ENCODE data around the gene DNAL4. TPM values are rescaled to one million over a fixed set of nuclear protein-coding genes. Genes with fewer than 3 reads are reported as not detected.

DNAL4 gene
- total RNA-seq, 1 experiment from 2014 or later, result 9.2 TPM

DNA sequence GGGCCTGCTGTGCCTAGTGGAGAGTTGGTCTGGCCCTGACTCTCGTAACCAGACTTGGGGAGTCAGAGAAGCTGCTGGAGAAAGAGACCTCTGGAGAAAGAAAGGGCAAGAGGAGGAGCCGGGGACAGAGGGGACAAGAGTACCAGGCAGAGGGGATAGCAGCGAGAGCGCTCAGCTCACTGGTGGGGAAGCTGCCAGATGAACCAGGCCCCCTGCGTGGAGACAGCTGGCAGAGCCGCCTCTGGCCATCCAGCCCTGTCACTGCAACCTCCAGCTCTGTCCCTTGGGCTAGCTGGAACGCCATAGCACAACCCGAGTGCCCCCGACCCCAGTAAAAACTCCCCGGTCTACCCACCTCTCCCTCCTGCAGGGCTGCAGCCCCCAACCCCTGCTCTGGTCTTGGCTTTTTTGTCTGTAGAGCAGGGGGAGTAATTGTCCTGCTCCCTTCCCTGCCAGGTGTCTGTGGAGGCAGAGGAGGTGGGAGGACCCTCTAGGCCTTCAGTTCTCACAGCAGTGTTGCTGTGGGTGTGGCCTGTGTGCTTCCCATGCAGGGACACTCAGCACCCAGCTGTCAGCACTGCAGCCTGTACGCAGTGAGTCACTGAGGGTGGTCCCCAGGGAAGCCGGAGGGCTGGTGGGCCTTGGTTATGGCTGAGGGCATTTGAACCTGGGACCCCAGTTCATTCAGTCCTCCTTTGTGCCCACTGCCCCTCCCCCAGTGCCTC is 33.3 kb downstream of the DNAL4 start:
- no TSS peak for BruUV-seq (replicated peaks)
- no peak overlapping the region for H3K4me3 ChIP-seq (ENCODE audit: low read depth, low read length)
- no peaks in the 10 kb centered on the region for H3K36me3 ChIP-seq (ENCODE audit: control insufficient read depth, insufficient read depth, low read length)
- POLR2A ChIA-PET, result no interaction called here
- H3K27ac Mint-ChIP-seq (ENCODE audit: unreplicated experiment), result no peak overlapping the region
- H3K9me3 ChIP-seq, result no peaks in the 10 kb centered on the region
- TF ChIP-seq, protein P1, sequence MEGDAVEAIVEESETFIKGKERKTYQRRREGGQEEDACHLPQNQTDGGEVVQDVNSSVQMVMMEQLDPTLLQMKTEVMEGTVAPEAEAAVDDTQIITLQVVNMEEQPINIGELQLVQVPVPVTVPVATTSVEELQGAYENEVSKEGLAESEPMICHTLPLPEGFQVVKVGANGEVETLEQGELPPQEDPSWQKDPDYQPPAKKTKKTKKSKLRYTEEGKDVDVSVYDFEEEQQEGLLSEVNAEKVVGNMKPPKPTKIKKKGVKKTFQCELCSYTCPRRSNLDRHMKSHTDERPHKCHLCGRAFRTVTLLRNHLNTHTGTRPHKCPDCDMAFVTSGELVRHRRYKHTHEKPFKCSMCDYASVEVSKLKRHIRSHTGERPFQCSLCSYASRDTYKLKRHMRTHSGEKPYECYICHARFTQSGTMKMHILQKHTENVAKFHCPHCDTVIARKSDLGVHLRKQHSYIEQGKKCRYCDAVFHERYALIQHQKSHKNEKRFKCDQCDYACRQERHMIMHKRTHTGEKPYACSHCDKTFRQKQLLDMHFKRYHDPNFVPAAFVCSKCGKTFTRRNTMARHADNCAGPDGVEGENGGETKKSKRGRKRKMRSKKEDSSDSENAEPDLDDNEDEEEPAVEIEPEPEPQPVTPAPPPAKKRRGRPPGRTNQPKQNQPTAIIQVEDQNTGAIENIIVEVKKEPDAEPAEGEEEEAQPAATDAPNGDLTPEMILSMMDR (IDR thresholded peaks at IDR 0.05; ENCODE audit: insufficient read depth in 1 of 2, low read depth in 1 of 2, low read length in 1 of 2, severe bottlenecking in 1 of 2, unreplicated experiment in 1 of 2), result no peak
- DNase-seq, result no peak
- intact Hi-C loops (cut with micrococcal nuclease; ENCODE audit: unreplicated experiment), result no loop called here
- H3K9me3 Mint-ChIP-seq (ENCODE audit: unreplicated experiment), result no peaks in the 10 kb centered on the region
- no peaks in the 10 kb centered on the region for H3K27me3 Mint-ChIP-seq (ENCODE audit: insufficient read depth, unreplicated experiment)
- CTCF ChIA-PET, result no interaction called here
- H3K4me1 Mint-ChIP-seq (ENCODE audit: low read depth, unreplicated experiment), result no peaks in the 10 kb centered on the region
- H3K27me3 ChIP-seq (replicated peaks; ENCODE audit: control insufficient read depth, insufficient read depth, low read length), result no peaks in the 10 kb centered on the region
- H3K36me3 Mint-ChIP-seq (ENCODE audit: insufficient read depth, unreplicated experiment), result no peaks in the 10 kb centered on the region
- H3K4me3 Mint-ChIP-seq (ENCODE audit: unreplicated experiment), result no peak overlapping the region
- H3K4me1 ChIP-seq, result peaks cover 6% of the 10 kb centered on the region; the same call in 1 of the 2 replicates

DNA sequence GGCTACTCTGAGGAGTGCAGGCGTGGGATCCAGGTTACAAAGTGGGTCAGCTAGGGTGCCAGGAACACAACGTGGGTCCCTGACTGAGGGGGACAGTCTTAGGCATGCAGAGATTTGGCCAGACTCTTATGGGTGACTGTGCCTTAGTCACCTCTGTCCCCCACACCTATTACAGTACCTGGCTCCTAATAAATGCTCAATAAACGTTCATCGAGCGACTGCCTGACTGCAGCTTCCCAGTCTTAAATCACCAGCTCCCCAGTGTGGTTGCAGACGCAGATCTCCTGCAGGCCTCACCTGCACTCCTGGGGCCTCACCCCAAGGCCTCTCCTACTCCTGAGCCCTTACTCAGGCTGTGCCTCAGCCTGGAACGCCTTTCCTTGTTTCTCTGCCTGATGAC is 34.9 kb downstream of the DNAL4 start:
- peaks cover 8% of the 10 kb centered on the region for H3K4me1 Mint-ChIP-seq (ENCODE audit: low read depth, unreplicated experiment)
- H3K4me3 Mint-ChIP-seq (ENCODE audit: unreplicated experiment), result no peak overlapping the region
- H3K27me3 ChIP-seq (replicated peaks; ENCODE audit: control insufficient read depth, insufficient read depth, low read length), result no peaks in the 10 kb centered on the region
- no peak overlapping the region for H3K27ac Mint-ChIP-seq (ENCODE audit: unreplicated experiment)
- no peak for DNase-seq
- no peaks in the 10 kb centered on the region for H3K27me3 Mint-ChIP-seq (ENCODE audit: insufficient read depth, unreplicated experiment)
- no peaks in the 10 kb centered on the region for H3K9me3 ChIP-seq
- H3K4me1 ChIP-seq, result peaks cover 16% of the 10 kb centered on the region
- no peaks in the 10 kb centered on the region for H3K9me3 Mint-ChIP-seq (ENCODE audit: unreplicated experiment)
- intact Hi-C loops (cut with micrococcal nuclease; ENCODE audit: unreplicated experiment), result loop anchor here (5.0 kb wide), 1 partner anchor 52 kb away; the partner anchor contains the start of gene GTPBP1
- no peak overlapping the region for H3K4me3 ChIP-seq (ENCODE audit: low read depth, low read length)
- H3K36me3 Mint-ChIP-seq (ENCODE audit: insufficient read depth, unreplicated experiment), result peaks cover 7% of the 10 kb centered on the region
- H3K36me3 ChIP-seq (ENCODE audit: control insufficient read depth, insufficient read depth, low read length), result no peaks in the 10 kb centered on the region
- ChIA-PET CTCF (no interaction called here), POLR2A (no interaction called here)
- BruUV-seq (replicated peaks), result no TSS peak
- TF ChIP-seq, protein P1 (IDR thresholded peaks at IDR 0.05; ENCODE audit: insufficient read depth in 1 of 2, low read depth in 1 of 2, low read length in 1 of 2, severe bottlenecking in 1 of 2, unreplicated experiment in 1 of 2), result no peak

DNA sequence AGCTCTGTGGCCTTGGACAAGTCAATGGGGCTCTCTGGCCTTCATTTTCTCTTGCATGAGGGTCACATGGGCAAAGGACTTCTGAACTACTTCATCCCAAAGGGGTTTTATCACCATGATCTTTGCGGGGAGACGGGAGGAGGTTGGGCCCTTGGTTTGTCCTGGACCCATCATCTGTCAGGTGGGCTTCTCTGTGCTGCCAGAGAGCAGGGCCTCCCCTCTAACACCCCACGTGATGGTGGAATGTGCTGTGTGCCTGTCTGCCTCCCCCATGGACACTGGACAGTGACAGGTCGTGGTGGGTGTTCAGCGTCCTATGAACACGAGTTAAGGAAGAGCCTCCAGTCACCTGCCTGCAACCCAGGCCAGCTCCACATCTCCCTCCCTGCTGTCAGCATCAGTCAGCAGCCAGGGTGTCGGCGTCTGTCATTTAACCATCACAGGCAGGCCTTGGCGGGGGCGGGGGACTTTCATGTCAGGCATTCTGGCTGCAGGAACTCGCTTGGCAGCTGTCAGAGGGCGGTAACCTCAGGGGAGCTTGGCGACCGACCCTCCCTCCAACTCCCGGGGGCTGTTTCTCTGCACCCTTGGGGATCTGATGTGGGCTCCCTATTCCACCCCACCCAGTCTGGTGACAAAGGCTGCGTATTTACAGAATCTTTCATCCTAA is 35.5 kb downstream of the DNAL4 start:
- CTCF ChIA-PET, result interaction anchor here (0.8 kb wide), 1 partner anchor 10 kb away, joined by 4 read pairs; no protein-coding TSS in a partner anchor
- Mint-ChIP-seq H3K27me3 (ENCODE audit: insufficient read depth, unreplicated experiment) (no peaks in the 10 kb centered on the region), H3K4me3 (ENCODE audit: unreplicated experiment) (no peak overlapping the region), H3K36me3 (ENCODE audit: insufficient read depth, unreplicated experiment) (peaks cover 7% of the 10 kb centered on the region), H3K9me3 (ENCODE audit: unreplicated experiment) (no peaks in the 10 kb centered on the region), H3K4me1 (ENCODE audit: low read depth, unreplicated experiment) (peaks cover 13% of the 10 kb centered on the region), H3K27ac (ENCODE audit: unreplicated experiment) (no peak overlapping the region)
- BruUV-seq (replicated peaks), result no TSS peak
- Histone ChIP-seq H3K9me3 (no peaks in the 10 kb centered on the region), H3K36me3 (ENCODE audit: control insufficient read depth, insufficient read depth, low read length) (no peaks in the 10 kb centered on the region), H3K4me1 (peaks cover 21% of the 10 kb centered on the region), H3K4me3 (ENCODE audit: low read depth, low read length) (no peak overlapping the region), H3K27me3 (replicated peaks; ENCODE audit: control insufficient read depth, insufficient read depth, low read length) (no peaks in the 10 kb centered on the region)
- intact Hi-C loops (cut with micrococcal nuclease; ENCODE audit: unreplicated experiment), result loop anchor here (5.0 kb wide), 1 partner anchor 51 kb away; the partner anchor contains the start of gene GTPBP1
- POLR2A ChIA-PET, result interaction anchor here (0.5 kb wide), 1 partner anchor 94 kb away, joined by 4 read pairs; no protein-coding TSS in a partner anchor
- peak in 1 of 2 experiments; percentile 23 for DNase-seq
- TF ChIP-seq, protein P1 (IDR thresholded peaks at IDR 0.05; ENCODE audit: insufficient read depth in 1 of 2, low read depth in 1 of 2, low read length in 1 of 2, severe bottlenecking in 1 of 2, unreplicated experiment in 1 of 2), result no peak

Data from Caco-2 (cell line).